ENCODE measurements around the gene ESRRB.

Gene ESRRB

DNA sequence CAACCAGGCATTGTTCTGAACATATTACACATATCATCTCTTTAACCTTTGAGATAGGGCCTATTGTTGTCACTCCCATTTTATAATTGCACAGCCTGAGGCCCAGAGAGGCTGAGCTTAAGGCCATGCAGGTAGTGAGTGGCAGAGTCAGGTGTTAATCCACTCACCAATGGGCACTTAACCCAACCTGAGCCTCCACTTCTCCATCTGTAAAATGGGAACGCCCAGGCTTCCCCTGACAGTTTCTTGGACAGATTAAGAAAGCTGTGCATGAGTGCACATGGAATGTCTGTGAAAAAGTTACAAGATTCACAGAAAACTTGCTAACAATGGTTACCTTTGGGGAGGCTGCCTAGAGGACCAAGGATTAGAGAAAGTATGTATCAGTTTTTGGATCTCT is 32.9 kb downstream of the ESRRB start:
- DNase-seq = no peak

DNA sequence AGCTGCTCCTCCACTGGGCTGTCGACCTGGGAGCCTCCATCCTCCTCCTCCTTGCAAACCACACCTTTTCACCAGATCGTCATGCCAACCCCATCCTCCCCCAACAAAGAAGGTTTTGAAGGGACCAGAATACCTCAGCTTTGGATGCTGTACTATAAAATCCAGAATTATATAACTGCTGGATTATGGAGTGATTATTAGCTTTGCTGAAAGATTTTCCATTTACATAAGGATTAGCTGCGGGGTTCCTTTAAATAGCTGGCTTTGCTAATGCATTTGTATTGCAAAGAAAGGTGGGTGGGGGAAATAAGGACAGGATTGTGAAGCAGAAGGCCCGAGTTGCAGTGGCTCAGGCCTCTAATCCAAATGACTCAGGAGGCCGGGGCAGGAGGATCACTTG is 36.6 kb downstream of the ESRRB start:
- no peak for DNase-seq

GRCh38 chr14:76413106-76413961 is 37.4 kb downstream of the ESRRB start:
- DNase-seq = no peak

- no peak for DNase-seq
Observed at GRCh38 chr14:76413962-76414600, 38.1 kb downstream of the ESRRB start.

DNA sequence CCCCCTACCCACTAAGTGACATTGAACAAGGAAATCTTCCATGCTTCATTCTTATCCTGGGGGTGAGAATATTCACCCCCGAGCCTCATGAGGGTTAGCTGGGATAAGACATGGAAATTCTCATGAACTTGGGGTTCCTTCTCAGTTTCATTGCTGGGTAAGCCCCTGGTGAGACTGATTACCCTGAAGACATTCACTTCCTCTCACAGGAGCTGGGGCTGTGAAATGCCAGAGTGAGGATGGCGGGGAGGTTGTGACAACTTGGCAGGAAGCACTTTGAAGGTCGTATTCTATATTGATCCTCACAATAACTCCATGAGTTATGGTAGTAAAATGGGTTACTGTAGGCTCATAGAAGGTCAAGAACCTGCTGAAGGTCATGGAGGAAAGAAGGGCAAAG is 43.5 kb downstream of the ESRRB start:
- DNase-seq = no peak

- no peak for DNase-seq
Observed at GRCh38 chr14:76420827-76421226, 44.9 kb downstream of the ESRRB start.

DNA sequence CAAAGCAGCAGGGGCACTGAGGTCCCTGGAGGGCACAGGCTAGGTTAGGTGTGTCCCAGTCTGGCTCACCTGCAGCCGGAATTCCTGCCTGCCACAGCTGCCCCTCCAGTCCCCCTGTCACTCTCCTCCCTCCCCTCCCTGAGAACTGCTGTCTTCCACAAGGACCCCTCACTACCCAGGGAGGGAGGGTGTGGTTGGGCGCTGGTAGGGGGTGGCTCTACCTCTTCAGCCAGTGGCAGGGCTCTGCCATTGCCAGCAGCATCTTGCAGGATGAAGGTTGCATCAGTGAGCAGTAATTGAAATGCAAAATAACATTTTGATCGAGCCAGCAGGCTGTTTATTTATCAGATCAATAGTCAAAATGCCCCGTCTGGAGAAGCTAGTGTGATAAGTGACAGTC is 45.7 kb downstream of the ESRRB start:
- no peak for DNase-seq

DNA sequence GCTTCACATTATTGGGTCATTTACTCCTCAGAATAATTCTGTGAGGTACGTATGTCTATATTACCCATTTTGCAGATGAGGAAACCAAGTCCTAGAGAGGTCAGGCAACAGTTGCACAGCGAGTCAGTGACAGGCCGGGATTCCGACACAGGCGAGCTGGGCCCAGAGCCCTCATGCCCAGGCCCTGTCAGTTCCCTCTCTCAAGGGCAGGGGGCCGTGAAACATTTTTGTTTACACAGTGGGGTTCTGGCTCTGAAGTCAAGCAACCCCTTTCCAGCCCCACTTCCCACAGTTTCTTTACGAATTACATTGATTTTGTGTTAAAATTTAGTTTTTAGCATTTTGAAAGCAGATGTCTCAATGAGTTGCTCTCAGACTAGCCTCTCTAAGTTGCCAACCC is 46.7 kb downstream of the ESRRB start:
- no peak for DNase-seq

- no peak for DNase-seq
Observed at GRCh38 chr14:76423534-76423933, 47.6 kb downstream of the ESRRB start.

- DNase-seq = no peak
Observed at GRCh38 chr14:76424359-76424758, 48.4 kb downstream of the ESRRB start.

GRCh38 chr14:76426161-76426696 is 50.3 kb downstream of the ESRRB start:
- DNase-seq = no peak

DNA sequence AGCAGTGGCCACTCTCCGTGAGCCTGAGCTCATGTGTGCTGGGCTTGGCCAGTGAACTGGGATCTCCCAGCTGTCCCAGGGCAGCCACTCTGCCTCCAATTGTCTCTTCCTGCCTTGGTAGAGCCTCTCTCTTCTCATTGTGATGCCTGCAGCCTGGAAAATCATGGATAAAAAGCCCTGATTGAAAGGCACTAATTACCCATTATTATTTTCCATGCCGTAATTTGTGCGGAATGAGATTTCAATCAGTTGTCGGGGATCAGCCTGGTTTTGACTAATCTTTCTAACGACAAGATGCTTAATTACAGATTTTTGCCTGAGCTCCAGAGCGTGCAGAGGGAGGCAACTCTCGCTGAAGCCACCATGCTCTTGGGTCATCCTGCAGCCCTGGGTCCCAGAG is 52.7 kb downstream of the ESRRB start:
- no peak for DNase-seq

DNA sequence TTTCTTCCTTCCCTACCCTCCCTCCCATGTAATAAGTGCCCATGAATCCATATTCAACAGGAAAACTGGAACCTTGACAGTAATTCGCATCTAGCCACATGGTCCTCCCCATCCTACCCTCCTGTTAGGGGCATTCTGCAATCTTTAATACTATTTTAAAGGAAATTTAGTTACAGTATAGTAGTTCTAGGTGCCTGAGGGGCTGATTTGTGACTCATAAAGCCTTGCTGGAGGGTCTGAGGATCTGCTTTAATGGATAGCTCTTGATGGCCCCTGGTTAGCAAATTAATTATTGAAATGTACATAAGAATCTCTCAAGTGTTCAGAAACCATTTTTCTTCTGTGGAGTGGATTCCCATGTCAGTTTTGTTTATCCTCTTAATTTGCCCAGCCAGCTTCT is 54.1 kb downstream of the ESRRB start:
- DNase-seq = no peak

- DNase-seq = no peak
Observed at GRCh38 chr14:76430475-76430980, 54.6 kb downstream of the ESRRB start.

- DNase-seq = no peak
Observed at GRCh38 chr14:76431538-76431937, 55.6 kb downstream of the ESRRB start.

DNA sequence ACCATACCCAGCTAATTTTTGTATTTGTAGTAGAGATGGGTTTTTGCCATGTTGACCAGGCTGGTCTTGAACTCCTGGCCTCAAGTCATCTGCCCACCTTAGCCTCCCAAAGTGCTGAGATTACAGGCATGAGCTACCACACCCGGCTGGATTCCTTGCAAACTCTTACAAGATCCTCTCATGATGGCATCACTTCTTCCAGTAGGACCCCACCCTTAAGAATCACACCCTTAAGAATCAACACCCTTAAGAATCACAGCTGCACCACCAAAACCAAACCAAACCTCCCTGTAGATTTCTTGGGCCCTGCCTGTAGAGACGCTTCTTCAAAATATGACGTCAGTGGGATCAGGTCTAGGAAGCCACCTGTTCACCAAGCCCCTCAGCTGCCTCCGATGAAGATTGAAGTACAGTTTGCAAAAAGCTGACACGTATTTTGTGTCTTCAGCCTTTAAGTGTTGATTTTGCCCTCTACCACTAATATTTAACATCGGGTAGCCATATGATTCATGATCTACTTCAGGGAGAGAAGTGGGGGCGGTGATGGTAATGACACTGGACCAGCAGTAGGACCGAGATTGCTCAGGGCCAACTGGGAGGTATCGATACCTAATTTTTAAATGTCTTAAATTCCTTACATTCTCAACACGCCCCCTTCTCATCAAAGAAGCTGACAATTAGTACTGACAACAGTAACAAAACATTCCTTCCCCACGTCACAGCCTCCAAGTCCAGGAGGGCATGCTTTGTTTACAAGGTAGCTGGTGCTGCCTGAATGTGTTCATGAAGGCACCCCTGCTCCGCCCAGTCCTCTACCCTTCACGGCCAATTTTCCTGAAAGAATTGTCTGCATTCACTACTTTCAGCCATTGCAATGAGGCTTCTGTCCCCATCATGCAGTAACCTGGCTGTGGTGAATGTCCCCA is 57.2 kb downstream of the ESRRB start:
- DNase-seq = no peak

GRCh38 chr14:76434220-76434619 is 58.3 kb downstream of the ESRRB start:
- no peak for DNase-seq

DNA sequence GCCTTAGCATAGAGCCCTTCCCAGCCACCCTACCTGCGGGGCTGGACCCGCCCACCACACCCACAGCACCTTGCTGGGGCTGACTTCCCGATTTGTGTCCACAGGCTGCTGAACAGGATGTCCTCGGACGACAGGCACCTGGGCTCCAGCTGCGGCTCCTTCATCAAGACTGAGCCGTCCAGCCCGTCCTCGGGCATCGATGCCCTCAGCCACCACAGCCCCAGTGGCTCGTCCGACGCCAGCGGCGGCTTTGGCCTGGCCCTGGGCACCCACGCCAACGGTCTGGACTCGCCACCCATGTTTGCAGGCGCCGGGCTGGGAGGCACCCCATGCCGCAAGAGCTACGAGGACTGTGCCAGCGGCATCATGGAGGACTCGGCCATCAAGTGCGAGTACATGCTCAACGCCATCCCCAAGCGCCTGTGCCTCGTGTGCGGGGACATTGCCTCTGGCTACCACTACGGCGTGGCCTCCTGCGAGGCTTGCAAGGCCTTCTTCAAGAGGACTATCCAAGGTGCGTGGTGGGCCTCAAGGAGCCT is 63.4 kb downstream of the ESRRB start:
- DNase-seq = no peak

GRCh38 chr14:76446486-76446885 is 70.5 kb downstream of the ESRRB start:
- DNase-seq = no peak

DNA sequence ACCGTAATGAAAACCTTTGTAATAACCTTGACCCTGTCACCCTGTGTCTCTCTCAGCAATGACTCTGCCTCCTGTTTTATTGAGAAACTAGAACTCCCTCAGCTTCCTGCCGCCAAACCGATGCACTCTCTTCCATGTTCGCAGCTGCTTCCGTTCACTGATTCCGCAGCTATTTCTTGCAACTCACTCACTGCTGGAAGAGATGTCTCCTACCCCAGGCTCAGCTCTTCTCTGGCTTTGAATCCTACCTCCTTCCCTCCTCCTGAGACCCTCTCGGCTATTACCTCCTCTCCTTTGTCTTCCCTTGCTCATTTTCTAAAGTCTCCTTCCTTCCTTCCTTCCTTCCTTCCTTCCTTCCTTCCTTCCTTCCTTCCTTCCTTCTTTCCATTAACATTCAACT is 71.0 kb downstream of the ESRRB start:
- DNase-seq = no peak

DNA sequence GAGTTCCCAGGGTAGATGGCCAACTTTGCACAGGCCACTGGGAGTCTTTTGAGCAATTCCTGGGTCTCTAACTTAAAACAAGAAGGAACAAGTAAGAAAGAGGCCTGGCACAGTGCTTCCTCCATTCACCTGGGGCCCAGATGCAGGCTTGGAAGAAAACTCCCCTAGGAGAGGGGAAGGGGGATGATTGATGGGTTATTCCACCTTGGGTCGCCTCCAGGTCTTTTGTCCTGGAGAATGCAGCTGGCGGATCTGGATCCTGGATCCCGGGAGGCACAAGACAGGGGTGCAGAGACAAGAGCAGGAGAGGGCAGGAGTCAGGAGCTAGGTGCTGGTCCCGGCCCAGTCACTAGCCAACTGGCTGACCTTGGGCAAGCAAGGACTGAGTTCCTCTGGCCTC is 74.5 kb downstream of the ESRRB start:
- no peak for DNase-seq

DNA sequence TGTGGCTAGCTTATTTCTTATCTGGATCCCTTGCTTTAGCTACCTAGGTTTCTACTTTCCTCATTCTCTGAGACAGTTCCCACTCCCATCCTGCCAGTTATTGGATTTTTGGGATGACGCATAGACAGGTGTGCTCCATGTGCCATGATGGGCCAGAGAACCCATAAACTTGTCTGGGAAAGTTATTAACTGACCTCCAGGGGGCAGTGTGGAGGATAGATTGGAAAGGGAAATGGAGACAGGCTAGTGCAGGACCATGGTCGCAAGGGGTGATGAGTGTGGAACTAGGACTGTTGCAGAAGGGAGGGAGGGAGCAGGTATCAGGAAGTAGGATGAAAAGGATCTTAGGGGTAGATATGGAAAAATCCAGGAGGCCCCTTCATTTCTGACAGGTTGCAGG is 80.3 kb downstream of the ESRRB start:
- peak; percentile 13 for DNase-seq
